Gastrocnemius medialis (tissue), 4 donors: ENCODE results near the gene MYO15A.

Experiments used
- CTCF ChIP-seq, 5 experiments: fragments of 450-650 bp in 3 of 5; fragments of 200-600 bp in 2 of 5; sonication (generic) in 2 of 5; IDR thresholded peaks in 4 of 5; conservative IDR thresholded peaks in 1 of 5; 1 replicate in 4 of 5; 2 replicates in 1 of 5; pipeline ENCODE4 v1.5.1; 2016 to 2019; ENCODE audit warnings: antibody characterized with exemption in 5 of 5, mild to moderate bottlenecking in 3 of 5, moderate library complexity in 3 of 5
- POLR2A ChIP-seq, 2 donors: fragments of 450-650 bp; IDR thresholded peaks; one replicate each; pipeline ENCODE4 v1.6.1; 2017; ENCODE audit warnings: antibody characterized with exemption in 2 of 2, mild to moderate bottlenecking in 2 of 2, moderate library complexity in 2 of 2

DNA sequence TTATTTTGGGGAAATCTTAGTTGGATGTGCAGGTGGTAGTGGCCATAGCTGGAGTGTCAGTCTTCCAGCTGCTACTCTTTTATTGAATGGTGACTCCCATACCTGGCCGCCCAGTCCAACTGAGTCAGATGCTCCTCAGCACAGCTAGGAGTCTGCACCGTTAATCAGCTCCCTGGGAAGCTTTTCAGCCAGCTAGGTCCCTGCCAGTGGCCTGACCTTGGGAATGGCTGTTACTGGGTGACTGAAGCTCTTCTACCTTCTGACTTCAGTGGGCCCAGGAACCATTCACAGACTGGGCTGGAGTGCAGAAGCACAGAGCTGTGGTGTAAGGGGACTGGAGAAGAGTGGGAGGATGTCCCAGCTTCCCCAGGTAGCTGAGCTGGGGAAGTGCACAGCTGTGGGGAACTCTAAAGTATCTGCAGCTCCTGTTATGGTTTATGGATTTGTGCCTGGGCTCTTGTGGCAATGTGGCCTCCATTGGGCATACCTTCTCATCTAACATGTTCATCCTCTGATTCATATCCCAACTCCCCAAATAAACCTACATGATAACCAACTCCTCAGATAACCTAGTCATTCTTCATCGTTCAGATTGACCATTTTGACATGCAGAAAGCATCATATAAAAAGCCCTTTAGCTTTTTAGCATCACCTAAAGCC is 89.1 kb downstream of the MYO15A start:
- no peak for TF ChIP-seq CTCF (IDR thresholded peaks at IDR 0.05 in 4 of 5, conservative IDR thresholded peaks at IDR 0.05 in 1 of 5)
- TF ChIP-seq POLR2A (IDR thresholded peaks at IDR 0.05) = no peak
